GM18511 (cell line): ENCODE results near the gene PTPRD.

Experiments used
- ATAC-seq: cut with Tn5 transposase; IDR thresholded peaks from one replicate; pipeline ENCODE4 v1.9.1; 2021; ENCODE audit warnings: mild to moderate bottlenecking, moderate library complexity; ENCODE audit not compliant: unreplicated experiment

Gene PTPRD

GRCh38 chr9:10612641-10613398 lies at the start of gene PTPRD:
PTPRD (minus strand) TSS chr9:10613002.
- ATAC-seq = peak; percentile 92

DNA sequence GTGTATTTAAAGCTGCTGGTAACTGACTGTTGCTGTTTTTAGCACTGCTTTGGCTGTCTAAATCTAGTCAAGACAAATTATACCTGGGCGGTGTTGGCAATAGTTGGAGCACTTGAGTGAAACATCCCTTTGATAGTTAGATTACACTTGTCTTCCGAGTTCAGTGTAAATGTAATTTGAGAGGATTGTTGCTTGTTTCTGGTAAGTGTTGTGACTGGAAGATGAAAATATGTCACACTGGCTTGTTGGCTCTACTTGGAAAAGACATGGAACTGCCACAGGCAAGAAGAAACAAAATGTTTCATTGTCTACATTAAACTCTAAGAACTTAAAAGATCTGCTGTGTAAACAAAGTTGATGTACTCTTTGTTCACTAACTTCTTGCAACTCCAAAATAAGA lies 49.2 kb upstream of the PTPRD start:
- ATAC-seq = no peak

- no peak for ATAC-seq
Observed at GRCh38 chr9:10661376-10661775, 48.6 kb upstream of the PTPRD start.

DNA sequence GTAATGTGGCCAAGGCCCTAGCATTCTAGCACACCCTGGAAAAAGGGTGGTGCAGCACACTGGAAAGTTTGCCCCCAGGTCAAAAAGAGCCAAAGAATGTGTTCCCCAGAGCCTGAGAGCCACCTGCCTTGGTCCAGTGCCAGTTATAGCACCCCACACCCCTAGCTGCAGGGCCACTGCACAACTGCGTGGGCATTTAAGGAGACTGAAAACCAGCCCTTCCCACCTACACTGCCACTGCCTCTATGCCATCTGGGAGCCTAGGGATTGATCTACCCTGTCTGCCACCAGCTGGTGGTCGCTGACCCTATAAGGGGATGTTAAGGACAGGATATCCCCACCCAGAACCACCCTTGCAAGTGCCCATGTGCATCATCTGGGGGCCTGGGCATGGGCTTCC lies 38.2 kb upstream of the PTPRD start:
- ATAC-seq = no peak

DNA sequence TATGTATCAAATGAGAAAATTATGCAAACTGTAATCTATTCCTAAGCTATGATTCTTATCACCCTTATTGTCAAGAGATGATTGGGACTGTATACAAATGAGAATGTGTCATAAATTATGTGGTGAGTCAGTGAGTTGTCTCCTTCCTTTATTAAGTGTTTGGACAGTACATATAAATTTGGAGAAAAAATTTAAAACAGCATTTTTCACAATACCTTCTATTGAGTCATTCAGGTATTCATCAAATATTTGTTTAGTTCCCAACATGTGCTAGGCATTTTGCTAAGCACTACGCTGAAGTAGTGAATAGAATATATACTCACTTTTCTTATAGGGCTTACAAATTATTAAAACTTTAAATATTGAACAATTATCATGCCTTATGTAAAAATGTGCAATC lies 36.3 kb upstream of the PTPRD start:
- ATAC-seq = no peak

DNA sequence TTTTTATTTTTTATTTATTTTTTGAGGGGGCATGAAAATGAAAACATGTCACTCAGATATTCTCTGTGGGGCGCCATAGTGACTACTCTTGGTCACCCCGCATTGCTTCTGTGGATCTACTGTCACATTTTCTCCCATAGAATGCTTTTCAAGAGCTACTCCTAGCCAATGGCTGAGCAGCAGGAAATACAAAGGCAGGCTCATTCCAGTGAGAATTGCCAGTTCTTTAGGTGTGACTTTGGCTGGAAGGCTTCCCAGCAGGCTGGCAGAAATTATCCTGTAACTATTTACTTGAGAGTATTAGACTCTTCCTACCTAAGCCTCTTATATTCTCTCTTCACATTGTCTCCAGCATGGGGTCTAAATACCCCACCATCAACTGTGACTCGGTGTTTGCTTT lies 21.0 kb upstream of the PTPRD start:
- no peak for ATAC-seq

- ATAC-seq = no peak
Observed at GRCh38 chr9:10614196-10614800, 1.5 kb upstream of the PTPRD start.

GRCh38 chr9:10613419-10613818 lies 617 bp upstream of the PTPRD start:
- no peak for ATAC-seq

DNA sequence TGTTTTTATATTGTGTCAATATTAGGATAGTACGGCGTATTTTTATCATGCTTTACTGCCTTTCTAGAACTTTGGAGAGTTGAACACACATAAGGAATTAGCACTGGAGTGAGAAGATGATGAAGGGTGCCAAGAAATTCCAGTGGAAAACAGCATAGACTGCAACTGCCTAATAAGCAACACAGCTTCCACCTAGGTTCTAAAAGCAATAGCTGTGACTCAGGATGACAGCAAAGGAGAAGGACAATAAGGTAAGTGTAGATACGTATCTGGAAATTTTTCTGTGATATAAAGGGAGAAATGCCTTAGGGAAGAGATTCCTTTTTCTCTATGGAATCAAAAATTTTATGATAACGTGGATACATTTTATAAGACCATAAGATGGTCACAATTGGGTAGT lies 7.4 kb downstream of the PTPRD start:
- ATAC-seq = no peak

- no peak for ATAC-seq
Observed at GRCh38 chr9:10604927-10605326, 7.9 kb downstream of the PTPRD start.

DNA sequence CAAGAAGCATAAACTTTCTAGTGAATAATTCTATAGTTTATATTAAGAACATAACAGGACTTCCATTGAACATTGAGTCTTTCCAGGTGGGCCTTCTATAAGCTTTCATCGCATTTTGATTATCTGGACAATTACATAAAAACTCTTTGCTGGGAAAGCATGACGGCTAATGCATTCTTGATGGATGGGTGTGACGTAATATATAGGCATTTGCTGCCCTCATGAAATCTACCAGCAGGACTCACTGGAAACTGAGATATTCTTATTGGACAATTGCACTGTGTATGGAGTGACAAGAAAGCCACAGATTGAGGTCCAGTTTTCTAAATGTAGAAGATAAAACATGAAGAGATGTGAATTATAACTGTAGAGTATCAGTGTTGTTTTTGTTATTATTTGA lies 15.0 kb downstream of the PTPRD start:
- no peak for ATAC-seq

DNA sequence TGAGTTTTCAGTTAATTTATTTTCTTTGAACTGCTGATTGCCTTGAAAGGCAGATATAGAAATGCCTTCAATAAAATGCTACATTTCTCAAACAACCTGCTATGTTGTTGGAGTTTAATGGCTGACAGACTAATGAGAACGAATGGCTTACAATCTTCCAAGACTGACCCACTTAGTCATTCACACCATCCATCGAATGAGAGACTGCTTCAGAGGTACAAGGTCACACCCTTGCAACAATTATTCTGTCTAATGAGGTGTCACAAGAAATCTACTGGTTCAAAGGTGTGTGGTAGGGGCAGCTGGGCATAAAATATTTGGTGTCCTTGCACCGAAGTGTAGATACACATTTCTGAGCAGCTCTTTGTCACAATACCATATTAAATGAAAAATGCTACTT lies 18.3 kb downstream of the PTPRD start:
- no peak for ATAC-seq

DNA sequence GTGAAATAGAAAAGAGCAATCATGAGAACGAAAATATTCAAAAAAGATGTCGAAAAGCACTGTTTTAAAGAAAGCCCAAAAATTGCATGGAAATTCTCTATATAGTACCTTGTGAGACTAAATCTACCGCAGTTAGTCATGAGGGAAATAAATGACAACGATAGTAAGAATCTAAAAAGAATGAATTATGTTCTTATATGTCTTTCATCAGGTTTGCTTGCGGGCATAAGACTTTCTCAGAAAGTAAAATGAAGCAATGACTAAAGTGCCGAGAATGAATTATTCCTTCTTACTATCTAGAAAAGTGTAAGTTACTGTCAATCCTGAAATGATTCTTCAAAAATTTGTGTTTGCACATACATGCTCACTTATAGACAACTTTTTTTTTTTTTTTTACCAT lies 26.4 kb downstream of the PTPRD start:
- no peak for ATAC-seq

DNA sequence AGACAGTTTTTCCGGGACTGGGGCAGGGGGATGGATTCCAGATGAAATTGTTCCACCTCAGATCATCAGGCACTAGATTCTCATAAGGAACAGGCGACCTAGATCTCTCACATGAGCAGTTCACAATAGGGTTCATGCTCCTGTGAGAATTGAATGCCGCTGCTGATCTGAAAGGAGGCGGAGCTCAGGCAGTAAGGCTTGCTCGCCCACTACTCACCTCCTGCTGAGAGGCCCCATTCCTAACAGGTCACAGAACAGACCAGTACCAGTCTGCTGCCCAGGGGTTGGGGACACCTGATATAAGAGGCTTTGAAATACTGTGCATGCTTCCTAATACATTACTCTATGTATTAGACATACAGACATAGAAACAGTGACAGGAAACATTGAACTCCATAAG lies 41.1 kb downstream of the PTPRD start:
- ATAC-seq = no peak

DNA sequence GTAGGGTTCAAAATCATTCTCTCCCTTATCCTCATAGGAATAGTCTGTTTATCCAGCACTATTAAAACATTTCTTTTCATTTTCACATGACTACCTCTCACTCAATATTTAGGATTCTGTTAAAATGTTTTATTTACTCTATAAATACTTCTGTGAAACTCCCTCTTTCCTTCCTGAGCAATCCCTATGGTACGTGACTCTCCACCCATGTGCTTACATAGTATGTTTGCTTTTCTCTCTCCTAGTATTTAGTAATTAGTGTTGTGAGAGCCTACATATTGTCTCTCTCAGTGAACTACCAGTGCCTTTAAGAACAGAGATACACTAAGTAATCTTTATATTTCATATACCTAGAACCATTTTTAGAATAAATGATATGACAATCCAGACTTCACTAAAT lies 46.0 kb downstream of the PTPRD start:
- no peak for ATAC-seq

GRCh38 chr9:10562581-10563343 lies 50.0 kb downstream of the PTPRD start:
- ATAC-seq = no peak

- no peak for ATAC-seq
Observed at GRCh38 chr9:10548348-10548747, 64.5 kb downstream of the PTPRD start.

DNA sequence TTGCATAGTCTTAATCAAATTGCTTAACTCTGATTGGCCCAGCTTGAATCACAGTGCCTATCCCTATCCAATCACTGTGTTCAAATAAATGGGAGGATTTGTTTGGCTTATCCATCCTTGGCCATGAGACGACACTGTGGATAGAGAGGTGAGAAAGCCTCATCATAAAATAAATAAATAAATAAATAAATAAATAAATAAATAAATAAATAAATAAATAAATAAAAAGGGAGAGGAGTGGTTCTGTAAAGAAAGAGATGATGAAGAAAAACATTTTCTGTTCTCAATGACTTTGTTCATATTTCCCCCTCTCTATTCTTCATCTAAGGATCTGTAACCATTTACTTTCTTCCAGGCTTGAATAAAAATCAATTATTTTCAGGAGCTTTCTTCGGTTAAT lies 74.7 kb downstream of the PTPRD start:
- no peak for ATAC-seq

DNA sequence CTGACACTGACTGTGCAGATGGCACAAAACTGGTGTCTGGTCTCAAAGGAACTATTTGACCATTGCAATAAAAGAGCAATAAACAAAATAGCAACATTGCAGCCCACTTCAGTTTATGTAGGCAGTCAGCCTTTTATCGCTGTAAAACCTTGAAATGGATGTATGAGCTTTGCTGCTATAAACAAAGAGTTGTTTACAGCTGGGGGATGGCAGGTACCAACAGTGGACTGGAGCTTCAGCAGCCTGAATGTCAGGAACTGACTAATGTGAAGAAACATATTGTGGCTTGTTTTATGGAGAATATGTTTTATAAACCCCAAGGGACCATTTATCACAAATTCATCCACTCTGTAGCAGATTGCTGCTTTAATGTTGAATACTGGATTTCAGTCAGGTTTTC lies 78.0 kb downstream of the PTPRD start:
- no peak for ATAC-seq

DNA sequence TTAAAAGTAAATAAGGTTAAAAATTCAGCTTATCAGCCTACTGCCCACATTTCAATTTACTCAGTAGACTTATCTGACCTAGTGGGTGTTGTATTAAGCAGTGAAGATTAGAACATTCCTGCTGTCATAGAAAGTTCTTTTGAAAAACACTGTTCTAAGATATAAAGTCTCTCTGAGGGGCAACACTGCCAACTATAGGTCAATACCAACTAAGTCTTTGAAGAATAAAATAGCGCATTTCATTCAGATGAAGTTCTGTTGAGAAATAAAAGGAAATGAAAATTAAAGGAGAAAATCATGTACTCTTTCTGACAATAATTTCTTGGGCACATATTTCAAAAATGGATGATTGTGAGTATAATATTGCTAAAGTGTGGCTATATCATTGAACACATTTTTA lies 86.8 kb downstream of the PTPRD start:
- ATAC-seq = no peak

DNA sequence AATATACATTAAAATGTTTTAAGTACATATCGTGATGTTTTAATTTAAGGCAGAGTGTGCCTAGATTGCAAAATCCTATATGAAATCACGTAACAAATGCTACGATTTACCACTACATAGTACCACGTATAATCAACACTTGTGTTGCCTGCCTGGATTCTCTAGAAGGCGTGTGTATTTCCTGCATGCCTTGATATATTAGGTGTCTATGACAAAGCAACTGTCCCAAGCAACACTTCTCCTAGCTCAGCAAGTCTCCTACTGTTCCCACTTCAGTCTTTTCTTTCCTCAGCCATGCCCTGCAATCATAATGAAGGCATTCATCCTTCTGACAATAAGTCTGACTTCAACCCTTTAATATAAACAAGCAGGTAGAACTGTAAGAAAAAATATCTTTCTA lies 89.6 kb downstream of the PTPRD start:
- no peak for ATAC-seq

GRCh38 chr9:10512144-10512543 lies 100.7 kb downstream of the PTPRD start:
- ATAC-seq = no peak
